ENCODE results near the gene SREK1.
"Not testable (repeated sequence)": the region's sequence is repeated elsewhere in the genome, so short reads cannot be mapped to it uniquely, and the experiment has no call there.

SREK1 gene

DNA sequence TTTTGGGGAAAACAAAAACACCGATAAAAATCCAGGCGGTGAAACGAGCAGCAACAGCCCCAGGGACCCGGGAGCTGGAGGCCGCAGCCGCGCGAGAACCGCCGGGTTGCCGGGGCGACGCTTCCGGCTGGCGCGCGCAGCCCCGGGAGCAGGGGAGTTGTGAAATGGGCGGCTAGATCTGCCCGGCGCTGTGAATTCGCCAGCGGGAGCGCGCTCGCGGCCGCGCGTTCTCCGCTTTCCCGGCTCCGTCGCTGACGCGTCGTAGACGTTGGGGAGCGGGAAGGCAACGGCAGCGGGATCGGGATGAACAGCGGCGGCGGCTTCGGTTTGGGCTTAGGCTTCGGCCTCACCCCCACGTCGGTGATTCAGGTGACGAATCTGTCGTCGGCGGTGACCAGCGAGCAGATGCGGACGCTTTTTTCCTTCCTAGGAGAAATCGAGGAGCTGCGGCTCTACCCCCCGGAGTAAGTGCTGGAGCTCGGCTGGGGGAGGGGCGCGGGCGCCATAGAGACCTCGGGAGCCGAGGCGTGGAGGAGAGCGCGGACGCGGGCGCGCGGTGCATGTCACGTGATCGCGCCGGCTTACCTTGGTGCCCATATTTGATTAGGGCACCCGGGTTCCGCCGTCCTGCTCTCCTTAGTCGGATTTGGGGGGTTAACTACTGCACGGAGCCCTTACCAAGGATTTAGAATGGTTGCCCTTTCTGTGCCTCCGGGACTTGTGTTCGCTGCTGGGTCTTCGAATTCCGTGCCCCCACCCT lies at the start of gene SREK1:
Gene SREK1, plus strand, starts transcription at position 227 of the 760 bp plus-strand sequence. Its CDS starts 77 bp downstream, at position 304.
- H3K27me3 Mint-ChIP-seq, result no peaks in the 10 kb centered on the region
- peaks cover 2% of the 10 kb centered on the region for H3K36me3 Mint-ChIP-seq
- H3K4me1 Mint-ChIP-seq, result peaks cover 48% of the 10 kb centered on the region
- H3K27ac Mint-ChIP-seq, result peak within 1 kb of the TSS; percentile 99
- H3K4me3 Mint-ChIP-seq, result peak within 1 kb of the TSS; percentile 92
- no peaks in the 10 kb centered on the region for H3K9me3 Mint-ChIP-seq

GRCh38 chr5:66100851-66101250 lies 43.2 kb upstream of the SREK1 start:
- Mint-ChIP-seq H3K36me3 (peaks cover 24% of the 10 kb centered on the region), H3K4me1 (no peaks in the 10 kb centered on the region), H3K9me3 (peaks cover 44% of the 10 kb centered on the region), H3K4me3 (no peak overlapping the region), H3K27ac (no peak overlapping the region), H3K27me3 (no peaks in the 10 kb centered on the region)

DNA sequence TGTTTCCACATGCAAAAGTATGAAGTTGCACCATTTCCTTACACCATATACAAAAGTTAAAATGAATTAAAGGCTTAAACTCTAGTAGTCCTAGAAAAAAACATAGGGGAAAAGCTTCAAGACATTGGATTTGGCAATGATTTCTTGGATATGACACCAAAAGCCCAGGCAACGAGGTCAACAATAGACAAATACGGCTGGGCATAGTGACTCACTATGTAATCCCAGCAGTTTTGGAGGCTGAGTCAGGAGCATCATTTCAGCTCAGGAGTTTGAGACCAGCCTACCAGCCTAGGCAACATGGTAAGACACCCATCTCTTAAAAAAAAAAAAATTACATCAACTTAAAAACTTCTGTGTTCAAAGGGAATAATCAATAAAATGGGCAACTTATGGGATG lies 30.9 kb upstream of the SREK1 start:
- no peak overlapping the region for H3K4me3 Mint-ChIP-seq
- peaks cover 4% of the 10 kb centered on the region for H3K36me3 Mint-ChIP-seq
- H3K9me3 Mint-ChIP-seq, result peaks cover 13% of the 10 kb centered on the region
- no peak overlapping the region for H3K27ac Mint-ChIP-seq
- H3K4me1 Mint-ChIP-seq, result no peaks in the 10 kb centered on the region
- no peaks in the 10 kb centered on the region for H3K27me3 Mint-ChIP-seq

DNA sequence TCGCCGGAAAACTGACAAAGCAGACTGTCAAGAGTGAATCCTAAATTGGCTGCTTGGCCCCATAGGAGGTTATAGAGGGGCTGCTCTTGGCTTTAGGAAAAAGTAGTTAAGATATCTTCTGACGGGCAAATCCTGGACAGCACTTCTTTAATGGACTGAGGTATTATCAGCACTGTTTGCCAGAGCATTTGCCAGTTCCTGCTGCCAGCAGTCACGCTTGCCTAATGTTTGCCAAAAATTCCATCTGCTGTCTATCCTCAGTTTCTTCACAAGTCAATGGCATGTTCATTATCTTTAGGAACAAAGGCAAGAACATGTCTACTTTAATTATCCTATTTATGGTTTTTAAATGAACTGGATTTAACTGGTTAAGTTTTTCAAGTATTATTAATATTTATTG lies 25.8 kb upstream of the SREK1 start:
- no peak overlapping the region for H3K4me3 Mint-ChIP-seq
- H3K36me3 Mint-ChIP-seq, result no peaks in the 10 kb centered on the region
- peaks cover 5% of the 10 kb centered on the region for H3K9me3 Mint-ChIP-seq
- no peaks in the 10 kb centered on the region for H3K4me1 Mint-ChIP-seq
- H3K27me3 Mint-ChIP-seq, result no peaks in the 10 kb centered on the region
- no peak overlapping the region for H3K27ac Mint-ChIP-seq

- H3K27ac Mint-ChIP-seq, result no peak overlapping the region
- no peaks in the 10 kb centered on the region for H3K4me1 Mint-ChIP-seq
- no peaks in the 10 kb centered on the region for H3K9me3 Mint-ChIP-seq
- no peaks in the 10 kb centered on the region for H3K36me3 Mint-ChIP-seq
- no peak overlapping the region for H3K4me3 Mint-ChIP-seq
- H3K27me3 Mint-ChIP-seq, result no peaks in the 10 kb centered on the region
These were observed 21.6 kb upstream of the SREK1 start for GRCh38 chr5:66122379-66123034.

GRCh38 chr5:66129144-66129543 lies 15.0 kb upstream of the SREK1 start:
- Mint-ChIP-seq H3K9me3 (peaks cover 8% of the 10 kb centered on the region), H3K36me3 (peaks cover 3% of the 10 kb centered on the region), H3K27ac (no peak overlapping the region), H3K4me3 (no peak overlapping the region), H3K4me1 (no peaks in the 10 kb centered on the region), H3K27me3 (peaks cover 1% of the 10 kb centered on the region)

DNA sequence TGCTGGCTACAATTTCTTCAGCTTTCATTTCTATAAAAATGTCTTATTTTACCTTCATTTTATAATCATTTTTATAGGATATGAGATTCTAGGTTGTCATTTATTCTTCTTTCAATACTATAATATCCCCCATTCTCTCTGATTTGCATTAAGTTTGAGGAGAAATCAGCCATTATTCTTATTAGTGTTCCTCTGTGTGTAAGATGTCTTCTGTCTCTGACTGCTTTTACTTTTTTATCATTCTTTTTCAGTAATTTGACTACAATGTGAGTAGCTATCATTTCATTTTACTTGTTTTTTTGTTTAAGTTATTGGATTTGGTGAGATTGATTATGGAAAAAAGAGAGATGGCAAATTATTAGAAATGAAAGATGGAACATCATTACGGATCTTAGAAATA lies 13.6 kb upstream of the SREK1 start:
- peaks cover 3% of the 10 kb centered on the region for H3K36me3 Mint-ChIP-seq
- H3K4me1 Mint-ChIP-seq, result no peaks in the 10 kb centered on the region
- H3K27ac Mint-ChIP-seq, result no peak overlapping the region
- H3K9me3 Mint-ChIP-seq, result peaks cover 8% of the 10 kb centered on the region
- H3K27me3 Mint-ChIP-seq, result peaks cover 1% of the 10 kb centered on the region
- no peak overlapping the region for H3K4me3 Mint-ChIP-seq

- Mint-ChIP-seq H3K4me3 (no peak overlapping the region), H3K9me3 (peaks cover 7% of the 10 kb centered on the region), H3K27me3 (peaks cover 1% of the 10 kb centered on the region), H3K4me1 (peaks cover 3% of the 10 kb centered on the region), H3K36me3 (peaks cover 2% of the 10 kb centered on the region), H3K27ac (no peak overlapping the region)
These were observed 9.7 kb upstream of the SREK1 start for GRCh38 chr5:66134407-66134861.

- no peaks in the 10 kb centered on the region for H3K36me3 Mint-ChIP-seq
- H3K4me3 Mint-ChIP-seq, result no peak overlapping the region
- H3K4me1 Mint-ChIP-seq, result peaks cover 10% of the 10 kb centered on the region
- no peaks in the 10 kb centered on the region for H3K9me3 Mint-ChIP-seq
- no peaks in the 10 kb centered on the region for H3K27me3 Mint-ChIP-seq
- no peak overlapping the region for H3K27ac Mint-ChIP-seq
These were observed 8.0 kb upstream of the SREK1 start for GRCh38 chr5:66136053-66136452.

- peak overlapping the region; percentile 31 for H3K27ac Mint-ChIP-seq
- not testable (repeated sequence) for H3K36me3 Mint-ChIP-seq, H3K4me3 Mint-ChIP-seq, H3K27me3 Mint-ChIP-seq, H3K9me3 Mint-ChIP-seq
- peaks cover 11% of the 10 kb centered on the region for H3K4me1 Mint-ChIP-seq
These were observed 7.2 kb upstream of the SREK1 start for GRCh38 chr5:66136944-66137343.

DNA sequence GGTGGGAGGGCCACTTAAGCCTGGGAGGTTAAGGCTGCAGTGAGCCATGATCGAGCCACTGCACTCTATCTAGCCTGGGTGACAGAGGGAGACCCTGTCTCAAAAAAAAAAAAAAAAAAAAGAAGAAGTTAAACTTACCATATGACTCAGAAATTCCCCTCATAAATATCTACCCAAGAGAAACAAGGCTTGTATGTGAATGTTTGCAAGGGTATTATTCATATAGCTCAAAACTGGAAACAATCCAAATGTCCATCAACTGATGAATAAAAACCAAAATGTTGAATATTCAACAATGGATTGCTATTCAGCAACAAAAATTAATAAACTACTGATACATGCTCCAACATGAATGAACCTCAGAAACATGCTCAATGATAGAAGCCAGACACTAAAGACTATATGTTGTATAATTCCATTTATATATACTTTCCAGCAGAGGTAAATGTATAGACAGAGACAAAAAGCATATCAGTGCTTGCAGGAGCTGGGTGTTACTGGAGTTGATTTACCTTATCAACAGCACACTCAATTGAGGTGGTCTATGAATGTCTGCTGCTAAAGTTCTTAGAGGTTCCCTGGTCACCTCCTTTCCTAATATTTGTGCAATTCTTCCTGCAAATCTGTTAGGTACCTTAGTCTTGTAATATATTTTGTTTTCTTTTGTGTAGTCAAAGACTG lies 5.3 kb upstream of the SREK1 start:
- no peaks in the 10 kb centered on the region for H3K27me3 Mint-ChIP-seq
- H3K4me3 Mint-ChIP-seq, result no peak overlapping the region

GRCh38 chr5:66139318-66139712 lies 4.8 kb upstream of the SREK1 start:
- H3K4me3 Mint-ChIP-seq, result no peak overlapping the region
- no peaks in the 10 kb centered on the region for H3K36me3 Mint-ChIP-seq
- H3K4me1 Mint-ChIP-seq, result peaks cover 27% of the 10 kb centered on the region
- no peak overlapping the region for H3K27ac Mint-ChIP-seq
- no peaks in the 10 kb centered on the region for H3K9me3 Mint-ChIP-seq
- H3K27me3 Mint-ChIP-seq, result no peaks in the 10 kb centered on the region

More for the DNA sequence above, 5.3 kb upstream of the SREK1 start:
- no peak overlapping the region for H3K27ac Mint-ChIP-seq
- H3K9me3 Mint-ChIP-seq, result no peaks in the 10 kb centered on the region
- no peaks in the 10 kb centered on the region for H3K36me3 Mint-ChIP-seq
- H3K4me1 Mint-ChIP-seq, result peaks cover 26% of the 10 kb centered on the region

DNA sequence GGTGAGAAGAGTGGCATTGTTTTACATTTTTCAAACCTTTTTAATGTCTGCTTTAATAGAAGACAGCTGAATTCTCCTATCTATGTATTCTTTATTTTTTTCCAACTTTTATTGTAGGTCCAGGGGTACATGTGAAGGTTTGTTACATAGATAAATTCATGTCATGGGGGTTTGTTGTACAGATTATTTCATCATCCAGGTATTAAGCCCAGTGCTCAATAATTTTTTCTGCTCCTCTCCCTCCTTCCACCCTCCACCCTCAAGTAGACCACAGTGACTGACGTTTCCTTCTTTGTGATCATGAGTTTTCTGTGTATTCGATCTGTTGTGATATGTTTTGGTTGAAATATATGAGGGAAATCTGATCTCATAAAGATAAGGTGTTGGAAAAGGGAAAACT lies 1.7 kb upstream of the SREK1 start:
- peaks cover 44% of the 10 kb centered on the region for H3K4me1 Mint-ChIP-seq
- H3K27ac Mint-ChIP-seq, result peak overlapping the region; percentile 89
- peak overlapping the region; percentile 41 for H3K4me3 Mint-ChIP-seq

GRCh38 chr5:66143473-66144073 lies 527 bp upstream of the SREK1 start:
- H3K9me3 Mint-ChIP-seq, result no peaks in the 10 kb centered on the region
- H3K27ac Mint-ChIP-seq, result peak overlapping the region; percentile 99
- peaks cover 50% of the 10 kb centered on the region for H3K4me1 Mint-ChIP-seq
- peaks cover 2% of the 10 kb centered on the region for H3K36me3 Mint-ChIP-seq
- no peaks in the 10 kb centered on the region for H3K27me3 Mint-ChIP-seq
- peak overlapping the region; percentile 92 for H3K4me3 Mint-ChIP-seq

More for the DNA sequence above, 1.7 kb upstream of the SREK1 start:
- Mint-ChIP-seq H3K9me3 (no peaks in the 10 kb centered on the region), H3K27me3 (no peaks in the 10 kb centered on the region), H3K36me3 (peaks cover 2% of the 10 kb centered on the region)

GRCh38 chr5:66144834-66145390 lies 812 bp downstream of the SREK1 start:
- Mint-ChIP-seq H3K4me1 (peaks cover 50% of the 10 kb centered on the region), H3K9me3 (no peaks in the 10 kb centered on the region), H3K4me3 (peak overlapping the region; percentile 92), H3K36me3 (peaks cover 6% of the 10 kb centered on the region), H3K27me3 (no peaks in the 10 kb centered on the region), H3K27ac (peak overlapping the region; percentile 99)
